GM18511 (cell line): ENCODE results near the gene CENPF.

Experiments
- ATAC-seq: cut with Tn5 transposase; IDR thresholded peaks from one replicate; pipeline ENCODE4 v1.9.1; 2021; ENCODE audit warnings: mild to moderate bottlenecking, moderate library complexity; ENCODE audit not compliant: unreplicated experiment

CENPF gene

DNA sequence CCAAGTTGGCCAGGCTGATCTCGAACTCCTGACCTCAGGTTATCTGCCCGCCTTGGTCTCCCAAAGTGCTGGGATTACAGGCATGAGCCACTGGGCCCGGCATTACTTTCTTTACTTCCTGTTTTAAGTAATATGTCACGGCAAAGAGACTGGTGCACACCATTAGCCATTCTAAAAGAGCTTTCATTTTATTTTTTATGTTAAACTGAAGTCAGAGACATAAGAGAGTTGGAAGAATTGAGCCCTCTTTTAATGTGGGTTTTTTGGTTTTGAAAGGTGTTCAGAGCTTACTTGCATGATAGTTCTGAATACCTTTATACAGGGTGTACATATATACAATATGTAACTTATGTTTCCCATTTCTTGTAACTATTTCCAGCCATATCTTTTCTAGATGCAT is 14.3 kb downstream of the CENPF start:
- no peak for ATAC-seq

DNA sequence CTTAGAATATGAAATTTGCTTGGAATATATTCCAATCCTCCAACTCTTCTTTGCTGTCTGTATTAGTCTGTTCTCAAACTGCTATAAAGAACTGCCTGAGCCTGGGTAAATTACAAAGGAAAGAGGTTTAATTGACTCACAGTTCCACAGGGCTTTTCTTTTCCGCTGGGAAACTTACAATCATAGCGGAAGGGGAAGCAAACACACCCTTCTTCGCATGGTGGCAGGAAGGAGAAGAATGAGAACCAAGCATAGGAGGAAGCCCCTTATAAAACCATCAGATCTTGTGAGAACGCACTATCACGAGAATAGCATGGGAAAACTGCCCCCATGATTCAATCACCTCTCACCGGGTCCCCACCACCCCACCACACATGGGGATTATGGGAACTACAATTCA is 14.8 kb downstream of the CENPF start:
- ATAC-seq: no peak

DNA sequence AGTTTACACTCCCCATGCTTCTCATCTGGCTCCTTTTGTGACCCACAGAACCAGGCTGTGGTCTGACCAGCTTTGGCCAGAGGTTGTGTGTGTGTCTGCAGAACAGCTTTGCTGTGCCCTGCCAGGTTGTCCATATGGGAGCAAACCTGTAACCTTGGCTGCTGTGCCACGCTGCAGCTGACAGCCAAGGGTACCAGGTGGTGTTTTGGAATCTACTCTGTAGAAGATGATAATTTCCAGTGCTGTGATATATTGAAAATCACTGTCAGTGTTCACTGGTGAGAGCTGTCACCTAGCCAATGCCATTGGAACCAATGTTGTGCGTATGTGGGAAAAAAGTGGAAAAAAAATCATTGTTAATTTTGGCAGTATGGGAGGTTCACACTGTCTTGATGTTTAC is 18.2 kb downstream of the CENPF start:
- no peak for ATAC-seq

DNA sequence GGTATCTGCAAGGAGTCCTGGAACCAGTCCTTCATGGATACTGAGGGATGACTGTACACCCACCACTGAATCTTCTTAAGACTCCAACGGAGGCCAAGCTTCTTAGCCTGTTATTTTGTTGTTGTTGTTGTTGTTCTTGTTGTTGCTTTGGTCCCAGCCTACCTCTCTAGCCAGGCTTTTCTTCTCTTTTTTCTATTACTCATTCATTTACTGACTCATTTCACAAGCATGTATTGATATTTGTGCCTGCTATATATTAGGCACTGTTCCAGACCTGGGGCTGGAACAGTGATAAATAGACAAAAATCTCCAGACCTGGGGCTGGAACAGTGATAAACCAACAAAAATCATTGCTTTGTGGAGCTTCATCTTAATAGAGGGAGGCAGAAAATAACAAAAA is 20.4 kb downstream of the CENPF start:
- no peak for ATAC-seq

DNA sequence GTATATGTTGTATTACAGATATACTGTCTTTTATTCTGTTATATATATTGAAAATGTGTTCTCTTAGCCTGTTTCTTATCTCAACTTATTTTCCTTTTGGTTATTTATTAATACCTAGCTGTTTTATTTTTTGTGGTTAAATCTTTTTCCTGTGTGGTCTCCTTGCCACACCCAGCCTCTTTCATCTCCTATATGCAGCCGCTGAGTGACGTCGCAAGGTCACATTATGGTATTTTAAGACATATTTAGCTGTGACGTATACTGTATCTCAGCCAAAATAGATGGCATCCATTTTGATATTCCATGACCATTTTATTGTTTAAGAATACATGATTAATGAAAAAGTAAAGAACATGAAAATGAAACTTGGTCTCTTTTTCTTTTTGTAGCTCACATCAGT is 29.1 kb downstream of the CENPF start:
- no peak for ATAC-seq

DNA sequence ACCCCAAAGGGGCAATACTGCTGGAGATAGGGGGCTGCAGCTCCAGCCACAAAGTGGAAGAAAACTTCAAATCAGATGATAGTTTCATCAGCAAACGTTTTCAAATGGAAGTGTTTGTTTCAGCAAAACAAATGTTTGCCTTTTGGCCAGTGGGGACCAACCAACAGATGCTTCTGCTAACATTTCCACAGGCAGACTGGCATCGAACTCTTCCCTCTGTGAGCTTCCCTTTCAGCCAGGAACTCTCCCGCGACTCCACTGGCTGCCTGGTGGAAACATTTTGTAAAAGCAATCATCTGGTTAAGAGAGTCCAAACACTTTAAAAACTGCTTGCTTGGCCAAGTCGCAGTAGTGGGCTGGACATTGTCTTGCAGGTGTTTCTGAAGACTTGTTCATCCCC is 30.7 kb downstream of the CENPF start:
- no peak for ATAC-seq

DNA sequence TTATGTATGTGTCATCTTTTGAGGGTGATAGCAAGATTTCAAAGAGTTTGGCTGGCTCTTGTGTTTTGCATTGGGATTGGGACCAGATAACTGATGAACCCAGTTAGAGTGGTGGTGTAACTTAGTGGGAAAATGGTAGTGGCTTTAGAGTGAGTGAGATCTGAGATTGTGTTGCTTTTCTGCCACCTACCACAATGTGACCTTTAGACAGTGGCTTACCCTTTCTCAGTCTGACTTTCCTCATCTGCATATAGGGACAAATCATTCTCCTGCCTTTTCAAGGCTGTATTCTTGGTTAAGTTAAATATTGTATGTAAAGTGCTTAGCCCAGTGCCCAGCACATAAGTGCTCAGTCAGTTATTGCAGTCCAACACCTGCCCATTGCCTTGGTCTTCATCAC is 31.3 kb downstream of the CENPF start:
- ATAC-seq: no peak

DNA sequence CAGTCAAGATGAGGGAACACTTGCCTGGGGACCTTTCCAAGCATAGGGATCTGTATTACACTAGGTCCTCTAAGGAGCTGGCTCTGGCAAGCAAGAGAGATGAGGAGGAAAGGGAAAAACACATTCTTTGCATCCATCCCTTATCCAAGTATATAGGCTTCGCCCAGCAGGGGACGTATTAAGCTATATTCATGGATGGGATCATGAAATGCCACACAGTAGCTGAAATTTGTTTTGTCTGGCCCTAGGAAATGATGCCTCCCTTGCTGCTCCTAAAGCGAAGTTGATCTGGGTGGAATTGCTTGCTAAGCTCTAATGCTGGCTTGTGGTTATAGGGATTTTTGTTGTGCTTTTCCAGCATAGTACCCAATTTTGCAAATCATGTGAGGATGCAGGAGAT is 32.1 kb downstream of the CENPF start:
- no peak for ATAC-seq

DNA sequence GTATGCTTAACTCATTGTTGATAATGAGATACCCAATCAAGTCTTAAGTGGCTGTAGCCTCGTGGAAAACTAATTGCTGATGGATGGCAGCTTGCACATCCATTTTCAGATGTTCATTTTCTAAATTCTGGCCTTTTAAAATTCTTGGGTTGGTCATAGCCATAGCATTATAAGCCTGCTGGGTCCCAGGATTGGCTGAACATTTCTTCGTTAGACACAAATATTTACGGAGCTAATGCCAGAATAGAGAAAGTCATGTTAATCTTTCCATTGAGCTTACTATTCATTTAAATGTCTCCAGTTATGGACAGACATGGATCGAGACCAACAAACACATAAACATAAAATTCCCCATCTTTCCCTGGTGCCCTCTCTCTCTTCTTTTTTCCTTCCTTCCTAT is 32.5 kb downstream of the CENPF start:
- ATAC-seq: no peak

DNA sequence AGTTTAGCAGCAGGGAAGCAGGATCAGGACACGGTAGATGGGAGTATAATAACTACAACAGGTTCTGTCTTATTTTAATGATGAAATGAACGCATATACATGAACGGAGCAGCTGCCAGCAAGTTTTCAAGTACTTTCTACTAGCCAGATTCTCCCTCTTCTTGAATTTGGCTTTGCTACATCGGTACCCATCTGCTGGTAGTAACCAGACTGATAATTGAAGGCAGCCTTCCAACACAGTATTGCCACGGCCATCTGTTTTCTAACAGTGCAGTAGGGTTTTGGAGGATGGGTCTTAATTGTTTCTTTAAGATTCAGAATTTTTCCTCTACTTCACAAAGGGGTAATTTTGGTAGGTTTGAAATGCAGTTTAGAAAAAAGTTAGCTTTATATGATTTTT is 33.4 kb downstream of the CENPF start:
- ATAC-seq: no peak

DNA sequence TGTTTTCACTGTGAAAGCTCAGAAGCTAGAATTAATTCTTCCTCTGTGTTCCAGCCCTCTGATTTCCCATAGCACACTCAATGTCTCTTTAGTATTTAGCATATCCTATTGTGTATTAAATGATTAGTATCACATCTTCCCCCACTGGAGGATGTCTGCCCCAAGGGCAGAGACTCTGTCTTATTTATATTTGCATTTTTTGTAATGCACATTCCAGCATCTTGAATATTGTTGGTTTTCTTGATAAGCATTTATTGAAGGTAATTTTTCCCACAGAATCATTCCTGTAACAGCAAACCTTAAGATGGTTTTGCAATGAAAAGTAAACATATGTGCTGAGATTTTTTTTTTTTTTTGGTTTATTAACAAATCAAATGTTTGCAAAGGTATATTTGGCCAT is 34.1 kb downstream of the CENPF start:
- ATAC-seq: no peak

DNA sequence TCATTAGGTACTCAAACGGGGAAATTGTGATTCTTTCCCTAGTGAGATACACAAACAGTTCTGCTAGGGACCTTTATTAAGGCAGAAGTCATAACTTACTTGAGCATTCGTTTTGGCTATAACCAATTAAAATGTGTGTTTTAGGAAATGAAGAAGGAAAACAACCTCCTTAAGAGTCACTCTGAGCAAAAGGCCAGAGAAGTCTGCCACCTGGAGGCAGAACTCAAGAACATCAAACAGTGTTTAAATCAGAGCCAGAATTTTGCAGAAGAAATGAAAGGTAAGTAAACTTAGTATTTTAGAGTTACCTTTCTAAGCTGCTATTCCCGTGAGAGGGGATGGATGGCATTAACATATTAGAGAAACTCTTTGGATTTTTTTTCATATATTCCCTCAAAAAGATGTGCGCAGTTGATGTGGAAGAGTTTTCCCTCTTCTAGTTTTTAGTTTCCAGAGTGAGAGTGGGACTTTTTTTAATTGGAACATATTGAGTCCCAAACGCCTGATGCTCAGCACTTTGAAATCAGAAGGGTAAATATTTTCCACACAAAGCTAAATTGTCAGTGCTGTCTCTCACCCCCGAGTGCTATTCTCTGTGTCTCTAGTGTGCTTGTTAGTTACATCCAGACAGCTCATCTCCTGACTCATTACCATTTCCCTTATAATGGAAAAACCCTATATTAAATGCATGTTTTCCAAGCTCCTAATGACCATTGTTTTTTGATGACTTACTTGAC is 34.9 kb downstream of the CENPF start:
- ATAC-seq: peak; percentile 77

DNA sequence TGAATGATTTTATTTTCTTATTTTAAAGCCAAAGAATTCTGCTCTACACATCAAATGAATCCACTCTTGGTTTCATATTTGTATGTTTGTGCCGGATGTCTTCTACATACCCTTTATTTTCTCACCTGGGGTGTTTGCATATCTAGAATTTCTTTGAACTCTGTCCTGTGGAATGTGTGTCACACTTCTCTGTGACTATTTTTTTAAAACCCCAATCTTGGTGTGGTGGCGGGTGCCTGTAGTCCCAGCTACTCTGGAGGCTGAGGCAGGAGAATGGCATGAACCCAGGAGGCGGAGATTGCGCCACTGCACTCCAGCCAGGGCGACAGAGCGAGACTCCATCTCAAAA is 35.4 kb downstream of the CENPF start:
- ATAC-seq: no peak

DNA sequence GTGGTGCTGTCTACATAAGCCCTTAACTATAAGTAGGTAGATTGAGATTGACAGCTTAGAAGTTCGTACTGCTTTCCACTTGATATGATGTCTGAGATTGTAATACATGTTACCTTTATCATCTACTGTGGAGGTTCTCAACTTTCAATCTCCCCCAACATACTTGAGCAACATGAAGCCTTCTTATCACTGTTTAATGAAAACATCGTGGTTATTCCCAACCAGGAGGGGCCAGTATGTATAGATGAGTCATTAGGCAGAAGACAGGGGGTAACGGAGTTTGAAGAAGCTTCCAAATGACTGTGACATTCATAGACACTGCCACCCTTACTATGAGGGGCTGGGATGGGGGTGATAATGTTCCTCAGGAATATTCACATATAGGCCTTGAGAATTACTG is 36.0 kb downstream of the CENPF start:
- ATAC-seq: no peak

DNA sequence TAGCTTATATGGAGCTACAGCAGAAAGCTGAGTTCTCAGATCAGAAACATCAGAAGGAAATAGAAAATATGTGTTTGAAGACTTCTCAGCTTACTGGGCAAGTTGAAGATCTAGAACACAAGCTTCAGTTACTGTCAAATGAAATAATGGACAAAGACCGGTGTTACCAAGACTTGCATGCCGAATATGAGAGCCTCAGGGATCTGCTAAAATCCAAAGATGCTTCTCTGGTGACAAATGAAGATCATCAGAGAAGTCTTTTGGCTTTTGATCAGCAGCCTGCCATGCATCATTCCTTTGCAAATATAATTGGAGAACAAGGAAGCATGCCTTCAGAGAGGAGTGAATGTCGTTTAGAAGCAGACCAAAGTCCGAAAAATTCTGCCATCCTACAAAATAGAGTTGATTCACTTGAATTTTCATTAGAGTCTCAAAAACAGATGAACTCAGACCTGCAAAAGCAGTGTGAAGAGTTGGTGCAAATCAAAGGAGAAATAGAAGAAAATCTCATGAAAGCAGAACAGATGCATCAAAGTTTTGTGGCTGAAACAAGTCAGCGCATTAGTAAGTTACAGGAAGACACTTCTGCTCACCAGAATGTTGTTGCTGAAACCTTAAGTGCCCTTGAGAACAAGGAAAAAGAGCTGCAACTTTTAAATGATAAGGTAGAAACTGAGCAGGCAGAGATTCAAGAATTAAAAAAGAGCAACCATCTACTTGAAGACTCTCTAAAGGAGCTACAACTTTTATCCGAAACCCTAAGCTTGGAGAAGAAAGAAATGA is 37.6 kb downstream of the CENPF start:
- no peak for ATAC-seq

DNA sequence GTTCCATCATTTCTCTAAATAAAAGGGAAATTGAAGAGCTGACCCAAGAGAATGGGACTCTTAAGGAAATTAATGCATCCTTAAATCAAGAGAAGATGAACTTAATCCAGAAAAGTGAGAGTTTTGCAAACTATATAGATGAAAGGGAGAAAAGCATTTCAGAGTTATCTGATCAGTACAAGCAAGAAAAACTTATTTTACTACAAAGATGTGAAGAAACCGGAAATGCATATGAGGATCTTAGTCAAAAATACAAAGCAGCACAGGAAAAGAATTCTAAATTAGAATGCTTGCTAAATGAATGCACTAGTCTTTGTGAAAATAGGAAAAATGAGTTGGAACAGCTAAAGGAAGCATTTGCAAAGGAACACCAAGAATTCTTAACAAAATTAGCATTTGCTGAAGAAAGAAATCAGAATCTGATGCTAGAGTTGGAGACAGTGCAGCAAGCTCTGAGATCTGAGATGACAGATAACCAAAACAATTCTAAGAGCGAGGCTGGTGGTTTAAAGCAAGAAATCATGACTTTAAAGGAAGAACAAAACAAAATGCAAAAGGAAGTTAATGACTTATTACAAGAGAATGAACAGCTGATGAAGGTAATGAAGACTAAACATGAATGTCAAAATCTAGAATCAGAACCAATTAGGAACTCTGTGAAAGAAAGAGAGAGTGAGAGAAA is 38.4 kb downstream of the CENPF start:
- no peak for ATAC-seq

DNA sequence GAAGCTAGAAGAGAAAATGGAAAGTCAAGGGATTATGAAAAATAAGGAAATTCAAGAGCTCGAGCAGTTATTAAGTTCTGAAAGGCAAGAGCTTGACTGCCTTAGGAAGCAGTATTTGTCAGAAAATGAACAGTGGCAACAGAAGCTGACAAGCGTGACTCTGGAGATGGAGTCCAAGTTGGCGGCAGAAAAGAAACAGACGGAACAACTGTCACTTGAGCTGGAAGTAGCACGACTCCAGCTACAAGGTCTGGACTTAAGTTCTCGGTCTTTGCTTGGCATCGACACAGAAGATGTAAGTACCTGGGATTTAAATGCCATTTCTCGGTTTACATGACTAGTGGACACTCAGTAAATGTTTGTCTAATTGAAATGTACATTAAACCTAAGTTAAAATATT is 40.0 kb downstream of the CENPF start:
- ATAC-seq: no peak

DNA sequence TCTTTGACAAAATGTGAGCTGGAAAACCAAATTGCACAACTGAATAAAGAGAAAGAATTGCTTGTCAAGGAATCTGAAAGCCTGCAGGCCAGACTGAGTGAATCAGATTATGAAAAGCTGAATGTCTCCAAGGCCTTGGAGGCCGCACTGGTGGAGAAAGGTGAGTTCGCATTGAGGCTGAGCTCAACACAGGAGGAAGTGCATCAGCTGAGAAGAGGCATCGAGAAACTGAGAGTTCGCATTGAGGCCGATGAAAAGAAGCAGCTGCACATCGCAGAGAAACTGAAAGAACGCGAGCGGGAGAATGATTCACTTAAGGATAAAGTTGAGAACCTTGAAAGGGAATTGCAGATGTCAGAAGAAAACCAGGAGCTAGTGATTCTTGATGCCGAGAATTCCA is 42.7 kb downstream of the CENPF start:
- ATAC-seq: no peak

DNA sequence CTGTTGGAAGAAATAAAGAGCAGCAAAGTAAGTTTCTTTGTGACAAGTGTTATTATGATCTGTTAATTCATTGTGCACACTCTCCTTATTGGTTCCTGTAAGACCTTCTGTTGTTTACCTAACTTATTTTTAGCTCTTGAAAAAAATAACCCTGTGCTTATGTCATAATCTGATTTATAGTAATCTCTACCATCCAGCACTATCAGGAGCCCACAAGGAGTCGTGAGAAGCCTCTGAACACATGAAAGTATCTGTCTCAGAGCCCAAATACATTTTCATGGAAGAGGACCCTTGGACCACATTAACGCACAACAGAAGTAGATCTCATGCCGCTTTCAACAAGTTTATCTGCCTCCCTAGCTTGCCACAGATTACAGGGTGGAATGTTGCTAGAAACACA is 45.8 kb downstream of the CENPF start:
- ATAC-seq: no peak

DNA sequence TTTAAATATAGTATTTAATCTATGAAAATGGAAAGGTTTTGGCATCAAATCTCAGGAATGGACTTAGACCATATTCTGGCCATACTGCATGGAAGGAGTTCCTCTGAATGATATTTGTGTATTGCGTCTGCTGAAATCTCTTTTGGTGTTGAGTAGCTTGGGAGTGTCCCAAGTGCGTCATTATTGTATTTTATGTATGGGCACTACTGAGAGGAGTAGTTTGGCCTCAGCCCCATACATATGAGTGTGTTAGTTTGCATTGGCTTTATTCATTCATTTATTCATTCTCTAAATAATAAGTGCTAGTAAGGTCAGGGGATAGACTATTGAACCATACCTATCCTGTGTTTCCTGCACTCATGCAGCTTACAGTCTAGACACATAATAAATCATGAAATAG is 46.6 kb downstream of the CENPF start:
- no peak for ATAC-seq

DNA sequence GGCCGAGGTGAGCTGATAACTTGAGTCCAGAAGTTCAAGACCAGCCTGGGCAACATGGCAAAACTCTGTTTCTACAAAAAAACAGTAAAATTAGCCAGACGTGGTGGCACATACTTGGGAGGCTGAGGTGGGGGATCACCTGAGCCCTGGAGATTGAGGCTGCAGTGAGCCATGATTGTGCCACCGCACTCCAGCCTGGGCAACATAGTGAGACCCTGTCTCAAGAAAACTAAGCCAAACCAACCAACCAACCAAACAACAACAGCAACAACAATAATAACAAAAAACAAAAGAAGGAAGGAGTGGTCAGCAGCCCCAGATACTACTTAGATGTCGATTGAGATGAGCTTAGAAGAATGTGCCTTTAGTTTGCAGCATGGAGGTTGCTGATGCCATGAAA is 47.7 kb downstream of the CENPF start:
- no peak for ATAC-seq

DNA sequence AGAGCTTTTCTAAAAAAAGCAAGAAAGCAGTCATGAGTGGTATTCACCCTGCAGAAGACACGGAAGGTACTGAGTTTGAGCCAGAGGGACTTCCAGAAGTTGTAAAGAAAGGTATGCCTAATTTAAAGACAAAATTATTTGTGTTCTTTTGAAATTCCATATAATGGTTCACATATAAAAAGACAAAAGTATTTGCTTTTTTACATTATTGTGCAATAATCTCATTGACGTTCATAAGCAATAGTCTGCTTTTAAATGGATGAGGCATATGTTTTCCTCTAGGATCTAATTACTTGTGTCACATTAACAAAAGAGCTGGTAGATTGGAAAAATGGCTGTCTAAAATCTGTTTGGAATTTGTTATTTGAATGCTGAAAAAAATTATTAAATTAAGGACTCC is 54.3 kb downstream of the CENPF start:
- no peak for ATAC-seq
